H1 (cell line): ENCODE measurements around the gene MTURN. TPM values are rescaled to one million over a fixed set of nuclear protein-coding genes. Genes with fewer than 3 reads are reported as not detected.

Experiments
- CTCF ChIA-PET: fragments of 300-600 bp; sonication (Branson Sonifier 250); formaldehyde crosslinking; loops from one replicate; lab custom pipeline; 2021; ENCODE audit not compliant: partially characterized antibody; lab: Charles Lee
- POLR2A ChIA-PET: fragments of 300-600 bp; sonication (Branson Sonifier 250); formaldehyde crosslinking; loops from one replicate; lab custom pipeline; 2021; ENCODE audit warnings: inconsistent platforms; ENCODE audit not compliant: partially characterized antibody; lab: Charles Lee
- DNase-seq, 2 experiments: peaks; one replicate each; pipeline versions ENCODE4 v3.0.0 to v3.0.0-alpha.2; 2010 to 2022; ENCODE audit warnings: low spot score in 2 of 2, low read depth in 1 of 2, mixed read lengths in 1 of 2
- FAIRE-seq: peaks from 2 replicates; lab custom pipeline; 2011; peaks lifted over from hg19 to GRCh38; lab: Jason Lieb, UNC
- H2AFZ ChIP-seq: 2 replicates; pipeline ENCODE4 v1.8.1; 2012; ENCODE audit warnings: low read length, inconsistent platforms
- H2AK5ac ChIP-seq: 2 replicates; pipeline ENCODE4 v1.6.1; 2013; ENCODE audit warnings: low read depth, low read length
- H2BK120ac ChIP-seq: replicated peaks from 2 replicates; pipeline ENCODE3; 2013; ENCODE audit warnings: low read depth, low read length, inconsistent platforms
- H2BK12ac ChIP-seq: 2 replicates; pipeline ENCODE4 v1.6.1; 2013; ENCODE audit warnings: low read depth, low read length
- H2BK15ac ChIP-seq: 2 replicates; pipeline ENCODE4 v1.6.1; 2013; ENCODE audit warnings: low read length
- H2BK20ac ChIP-seq: 2 replicates; pipeline ENCODE4 v1.6.1; 2013; ENCODE audit warnings: low read length
- H2BK5ac ChIP-seq: 2 replicates; pipeline ENCODE4 v1.6.1; 2013; ENCODE audit warnings: low read depth, low read length
- H3K14ac ChIP-seq: 2 replicates; pipeline ENCODE4 v1.6.1; 2013; ENCODE audit warnings: inconsistent platforms; ENCODE audit not compliant: insufficient read length
- H3K18ac ChIP-seq: 2 replicates; pipeline ENCODE4 v1.6.1; 2013; ENCODE audit warnings: low read length; ENCODE audit errors: extremely low read depth
- H3K23ac ChIP-seq: 2 replicates; pipeline ENCODE4 v1.6.1; 2013; ENCODE audit warnings: inconsistent platforms; ENCODE audit not compliant: insufficient read length
- H3K23me2 ChIP-seq: 2 replicates; pipeline ENCODE4 v1.6.1; 2013; ENCODE audit warnings: low read depth, low read length
- H3K27ac ChIP-seq: 2 replicates; pipeline ENCODE4 v1.6.1; 2011; ENCODE audit warnings: low read depth, low read length, inconsistent platforms
- H3K27me3 ChIP-seq, 4 experiments: replicated peaks in 1 of 4; 1 replicate in 1 of 4; 2 replicates in 3 of 4; pipeline versions ENCODE4 v1.6.1 to v1.8.1; 2011 to 2013; ENCODE audit warnings: low read length in 3 of 4, mild to moderate bottlenecking in 3 of 4, inconsistent platforms in 2 of 4, mixed read lengths in 2 of 4, moderate library complexity in 1 of 4; ENCODE audit not compliant: control insufficient read depth in 3 of 4, insufficient read depth in 3 of 4; ENCODE audit errors: extremely low read depth in 1 of 4
- H3K36me3 ChIP-seq, 4 experiments: 2 replicates each; pipeline versions ENCODE4 v1.6.1 to v1.8.1; 2011 to 2013; ENCODE audit warnings: mild to moderate bottlenecking in 4 of 4, low read length in 3 of 4, moderate library complexity in 2 of 4, control low read depth in 1 of 4, inconsistent platforms in 1 of 4; ENCODE audit not compliant: insufficient read depth in 4 of 4, control insufficient read depth in 2 of 4
- H3K4ac ChIP-seq: replicated peaks from 2 replicates; pipeline ENCODE3; 2013; ENCODE audit warnings: low read length, low read depth, mixed read lengths, inconsistent platforms; ENCODE audit not compliant: insufficient read length
- H3K4me1 ChIP-seq, 4 experiments: replicated peaks in 1 of 4; 1 replicate in 1 of 4; 2 replicates in 3 of 4; pipeline versions ENCODE4 v1.6.1 to v1.8.1; 2011 to 2013; ENCODE audit warnings: low read length in 3 of 4, inconsistent platforms in 2 of 4, mixed read lengths in 1 of 4; ENCODE audit not compliant: insufficient read depth in 4 of 4, control insufficient read depth in 3 of 4
- H3K4me2 ChIP-seq, 2 experiments: 2 replicates each; pipeline versions ENCODE4 v1.6.1 to v1.8.1; 2011 to 2013; ENCODE audit warnings: low read depth in 2 of 2, low read length in 2 of 2, control low read depth in 1 of 2, inconsistent platforms in 1 of 2, mild to moderate bottlenecking in 1 of 2; ENCODE audit not compliant: insufficient read depth in 1 of 2
- H3K4me3 ChIP-seq, 4 experiments: fragments of 200-600, 300-600 bp in 1 of 4; sonication (generic), shearing (Covaris generic), sonication (Bioruptor Twin) in 1 of 4; 2 replicates each; pipeline versions ENCODE4 v1.5.1 to v1.8.1; 2011 to 2016; ENCODE audit warnings: low read length in 4 of 4, low read depth in 3 of 4, control low read depth in 2 of 4, inconsistent platforms in 2 of 4, mild to moderate bottlenecking in 2 of 4, mixed read lengths in 1 of 4, moderate library complexity in 1 of 4; ENCODE audit not compliant: insufficient read depth in 2 of 4; ENCODE audit errors: extremely low read depth in 1 of 4
- H3K56ac ChIP-seq: replicated peaks from 2 replicates; pipeline ENCODE3; 2013; ENCODE audit warnings: low read depth, mild to moderate bottlenecking, mixed read lengths, low read length, inconsistent platforms; ENCODE audit not compliant: insufficient read length
- H3K79me1 ChIP-seq: 2 replicates; pipeline ENCODE4 v1.6.1; 2013; ENCODE audit warnings: low read depth, low read length, control low read depth
- H3K79me2 ChIP-seq, 2 experiments: 2 replicates each; pipeline versions ENCODE4 v1.6.1 to v1.8.1; 2012 to 2013; ENCODE audit warnings: low read length in 2 of 2, mild to moderate bottlenecking in 2 of 2, inconsistent platforms in 1 of 2; ENCODE audit not compliant: insufficient read depth in 2 of 2, control insufficient read depth in 1 of 2
- H3K9ac ChIP-seq, 4 experiments: replicated peaks in 1 of 4; 1 replicate in 1 of 4; 2 replicates in 3 of 4; pipeline versions ENCODE4 v1.6.1 to v1.8.1; 2011 to 2013; ENCODE audit warnings: low read depth in 3 of 4, low read length in 3 of 4, control low read depth in 2 of 4, mild to moderate bottlenecking in 2 of 4, moderate library complexity in 2 of 4, inconsistent platforms in 1 of 4; ENCODE audit errors: extremely low read depth in 1 of 4
- H3K9me3 ChIP-seq, 2 experiments: 2 replicates each; pipeline versions ENCODE4 v1.6.1 to v1.8.1; 2012 to 2013; ENCODE audit warnings: mild to moderate bottlenecking in 2 of 2, moderate library complexity in 2 of 2, control low read depth in 1 of 2, inconsistent platforms in 1 of 2, low read depth in 1 of 2, low read length in 1 of 2, mixed read lengths in 1 of 2; ENCODE audit not compliant: insufficient read depth in 2 of 2
- H4K20me1 ChIP-seq, 2 experiments: replicated peaks in 1 of 2; 2 replicates each; pipeline versions ENCODE3 to v1.8.1; 2011 to 2013; ENCODE audit warnings: inconsistent platforms in 2 of 2, low read length in 2 of 2, mild to moderate bottlenecking in 1 of 2; ENCODE audit not compliant: insufficient read depth in 2 of 2, control insufficient read depth in 1 of 2
- H4K5ac ChIP-seq: 2 replicates; pipeline ENCODE4 v1.6.1; 2013; ENCODE audit warnings: low read length, low read depth, mixed read lengths, inconsistent platforms; ENCODE audit not compliant: insufficient read length
- H4K8ac ChIP-seq: 2 replicates; pipeline ENCODE4 v1.8.0; 2013; ENCODE audit warnings: mild to moderate bottlenecking, moderate library complexity, low read length, inconsistent platforms; ENCODE audit not compliant: insufficient read depth; ENCODE audit errors: extremely low read depth
- H4K91ac ChIP-seq: replicated peaks from 2 replicates; pipeline ENCODE3; 2013; ENCODE audit warnings: low read length, mixed read lengths, inconsistent platforms; ENCODE audit not compliant: insufficient read length
- BACH1 ChIP-seq: IDR thresholded peaks from 2 replicates; pipeline ENCODE4 v1.6.1; 2012; ENCODE audit warnings: low read length, improper control_type of control experiment
- HDAC2 ChIP-seq, 2 experiments: fragments of 300-600 bp in 1 of 2; sonication (generic) in 1 of 2; IDR thresholded peaks; 2 replicates each; pipeline ENCODE4 v1.6.1; 2011 to 2012; ENCODE audit warnings: low read depth in 2 of 2, low read length in 2 of 2, mild to moderate bottlenecking in 2 of 2, moderate library complexity in 2 of 2, borderline replicate concordance in 1 of 2, inconsistent platforms in 1 of 2
- KDM1A ChIP-seq: fragments of 200-600, 300-600 bp; sonication (generic); IDR thresholded peaks from 2 replicates; pipeline ENCODE4 v1.7.1; 2016; ENCODE audit warnings: mild to moderate bottlenecking, low read length, borderline replicate concordance
- PHF8 ChIP-seq: fragments of 200-600 bp; sonication (generic); conservative IDR thresholded peaks from 2 replicates; pipeline ENCODE4 v1.7.1; 2012; ENCODE audit warnings: low read depth, mild to moderate bottlenecking, inconsistent platforms, low read length, moderate library complexity
- POLR2A ChIP-seq, 2 experiments: IDR thresholded peaks; 1 replicate in 1 of 2; 2 replicates in 1 of 2; pipeline ENCODE4 v1.6.1; 2011; ENCODE audit warnings: low read depth in 2 of 2, low read length in 2 of 2, mild to moderate bottlenecking in 2 of 2; ENCODE audit errors: control extremely low read depth in 1 of 2
- POLR2AphosphoS5 ChIP-seq: IDR thresholded peaks from 2 replicates; pipeline ENCODE4 v1.6.1; 2011; ENCODE audit warnings: low read depth, low read length
- RAD21 ChIP-seq, 2 experiments: IDR thresholded peaks in 1 of 2; conservative IDR thresholded peaks in 1 of 2; 2 replicates each; pipeline ENCODE4 v1.6.1; 2011; ENCODE audit warnings: low read depth in 2 of 2, low read length in 2 of 2, improper control_type of control experiment in 1 of 2, inconsistent platforms in 1 of 2, mild to moderate bottlenecking in 1 of 2, moderate library complexity in 1 of 2
- SIRT6 ChIP-seq: IDR thresholded peaks from one replicate; pipeline ENCODE4 v1.7.1; 2012; ENCODE audit warnings: low read length, inconsistent platforms
- whole genome bisulfite sequencing, 2 experiments: shearing (Covaris generic) in 1 of 2; methylation state at CpG; one replicate each; pipeline versions ENCODE4 v1.1.6 to v1.1.7; 2013 to 2015; ENCODE audit warnings: low lambda C conversion rate in 2 of 2, mixed read lengths in 2 of 2, inconsistent platforms in 1 of 2, low coverage in 1 of 2, missing lambda C conversion rate in 1 of 2; ENCODE audit not compliant: insufficient replicate concordance in 2 of 2, insufficient coverage in 1 of 2, insufficient read length in 1 of 2; ENCODE audit errors: extremely low coverage in 1 of 2, missing lambda C conversion rate in 1 of 2; 5-methylcytosine and 5-hydroxymethylcytosine counted together
- polyA plus RNA-seq, 7 experiments: library from polyadenylated mRNA; depleted of rRNA in 3 of 7; stranded (reverse) in 5 of 7; unstranded in 2 of 7; fragments of >200 nt in 5 of 7; fragments of 200-250 nt in 2 of 7; gene quantifications; 1 replicate in 5 of 7; 2 replicates in 1 of 7; 4 replicates in 1 of 7; pipeline versions ENCODE4 v1.2.1 to v1.2.3, GENCODE V29; 2011 to 2013; ENCODE audit warnings: missing spikeins in 2 of 7, mixed read lengths in 2 of 7
- total RNA-seq: library from RNA; stranded (reverse); fragmentation: NEBNext Ultra II Directional; extraction: Animal tissue kit (Norgen Biotek cat#: 25700); gene quantifications from 2 replicates; pipeline ENCODE4 v1.2.1, GENCODE V29; 2021
- TF ChIP-seq, protein P1 (sequence below): IDR thresholded peaks from 2 replicates; pipeline ENCODE4 v1.6.1; 2011; ENCODE audit warnings: low read depth, mild to moderate bottlenecking, low read length; ENCODE audit not compliant: insufficient read depth

The MTURN gene
- total and polyA plus RNA-seq, 2 of the 8 experiments (the other 6 are each of a cell fraction or from before 2014, with no cell fraction given), result 2.6 to 5.8 TPM

- H2AK5ac ChIP-seq, result no peak overlapping the region
- DNase-seq, result no peak
- POLR2A ChIA-PET, result no interaction called here
Observed at GRCh38 chr7:30149640-30150272, 15.0 kb downstream of the MTURN start.

More at GRCh38 chr7:30149640-30150272, 15.0 kb downstream of the MTURN start:
- Histone ChIP-seq H3K9ac (no peak overlapping the region), H3K79me2 (no peaks in the 10 kb centered on the region), H3K36me3 (no peaks in the 10 kb centered on the region), H3K4me2 (no peak overlapping the region), H3K56ac (no peak overlapping the region), H2AFZ (no peak overlapping the region), H2BK12ac (no peak overlapping the region), H2BK120ac (no peak overlapping the region), H3K23ac (no peak overlapping the region), H3K4ac (no peak overlapping the region), H2BK20ac (no peak overlapping the region), H3K27ac (no peak overlapping the region), H3K23me2 (no peaks in the 10 kb centered on the region), H3K4me3 (no peak overlapping the region), H3K79me1 (no peaks in the 10 kb centered on the region), H3K18ac (no peak overlapping the region), H3K9me3 (no peaks in the 10 kb centered on the region), H4K20me1 (no peaks in the 10 kb centered on the region), H2BK15ac (no peak overlapping the region), H4K5ac (no peak overlapping the region), H3K14ac (no peak overlapping the region), H3K27me3 (no peaks in the 10 kb centered on the region; a peak in 1 of 7 replicates), H3K4me1 (peaks cover 0 to 3% (median 1%) of the 10 kb centered on the region in 4 experiments; a peak in 3 of 7 replicates), H4K91ac (no peak overlapping the region), H4K8ac (no peak overlapping the region), H2BK5ac (no peak overlapping the region)
- CTCF ChIA-PET, result no interaction called here
- TF ChIP-seq POLR2A (IDR thresholded peaks at IDR 0.05; ENCODE audit: control extremely low read depth in 1 of 2, low read depth in 2 of 2, low read length in 2 of 2), result no peak
- TF ChIP-seq, protein P1, sequence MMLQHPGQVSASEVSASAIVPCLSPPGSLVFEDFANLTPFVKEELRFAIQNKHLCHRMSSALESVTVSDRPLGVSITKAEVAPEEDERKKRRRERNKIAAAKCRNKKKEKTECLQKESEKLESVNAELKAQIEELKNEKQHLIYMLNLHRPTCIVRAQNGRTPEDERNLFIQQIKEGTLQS, result no peak
- no peak for TF ChIP-seq RAD21 (IDR thresholded peaks at IDR 0.05 in 1 of 2, conservative IDR thresholded peaks at IDR 0.05 in 1 of 2; ENCODE audit: low read depth in 2 of 2, low read length in 2 of 2)
- no peak for TF ChIP-seq POLR2AphosphoS5
- peak; percentile 83; the same call in 1 of the 2 replicates for TF ChIP-seq KDM1A
- TF ChIP-seq BACH1, result no peak
- no peak for TF ChIP-seq PHF8
- TF ChIP-seq SIRT6, result no peak
- TF ChIP-seq HDAC2 (IDR thresholded peaks at IDR 0.05; ENCODE audit: borderline replicate concordance in 1 of 2, low read depth in 2 of 2, low read length in 2 of 2), result peak in 1 of 2 experiments; percentile 53; a peak in 1 of 4 replicates
- WGBS, 2 experiments, result 95% methylated on average over 7 of the region's 7 CpGs; no CpG with 5 or more reads in 1 of the 2 experiments
- no peak for FAIRE-seq
